ENCODE data around the gene AGAP1. TPM values are rescaled to one million over a fixed set of nuclear protein-coding genes. Genes with fewer than 3 reads are reported as not detected.

Gene AGAP1
- total and polyA plus RNA-seq, 2 donors (not counting 3 experiments of a cell fraction or from before 2014, with no cell fraction given): 10.2 to 20.9 TPM

DNA sequence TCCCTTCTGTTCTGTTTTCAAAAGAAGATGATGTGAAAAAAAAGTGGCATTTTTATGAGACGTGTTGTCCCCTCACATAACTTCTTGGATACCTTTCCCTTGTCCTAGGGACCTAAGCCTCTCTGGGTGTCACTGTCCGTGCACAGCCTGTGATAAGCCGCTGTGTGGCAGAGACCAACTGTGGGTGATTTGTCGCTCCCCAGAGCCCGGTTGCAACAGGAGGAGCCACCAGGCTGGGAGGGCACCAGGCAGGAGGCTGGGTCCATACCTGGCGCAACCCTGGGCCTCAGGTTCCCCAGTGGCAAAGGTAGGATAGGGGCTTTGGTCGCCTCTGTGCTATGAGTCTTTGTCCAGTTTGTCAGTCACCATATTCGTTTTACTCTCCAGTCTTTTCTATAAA lies 82.1 kb downstream of the AGAP1 start:
- FAIRE-seq (no peak), DNase-seq (ENCODE audit: low read depth, low spot score) (no peak)
- intact Hi-C loops (cut with micrococcal nuclease) (no loop called here), dilution Hi-C loops (cut with MboI; ENCODE audit: extremely low pct_ligation_motif_present, low sequenced_read_pairs) (no loop called here)
- Histone ChIP-seq H3K4me1 (ENCODE audit: control insufficient read depth, extremely low read depth, insufficient read depth, low read length) (no peaks in the 10 kb centered on the region), H3K27me3 (ENCODE audit: control insufficient read depth in 2 of 2, insufficient read depth in 2 of 2, low read length in 2 of 2) (no peaks in the 10 kb centered on the region), H3K36me3 (ENCODE audit: control insufficient read depth in 2 of 2, extremely low read depth in 1 of 2, insufficient read depth in 2 of 2, low read length in 2 of 2) (no peaks in the 10 kb centered on the region), H3K79me2 (ENCODE audit: control insufficient read depth, insufficient read depth, low read length) (no peaks in the 10 kb centered on the region), H3K9ac (replicated peaks; ENCODE audit: extremely low read depth, insufficient read depth, low read length) (no peak overlapping the region), H4K20me1 (replicated peaks; ENCODE audit: control insufficient read depth, extremely low read depth, insufficient read depth, low read length) (no peaks in the 10 kb centered on the region), H3K4me3 (replicated peaks in 1 of 3; ENCODE audit: insufficient read depth in 1 of 3, low read depth in 1 of 3, low read length in 3 of 3) (no peak overlapping the region), H3K9me1 (replicated peaks; ENCODE audit: control insufficient read depth, extremely low read depth, insufficient read depth, low read length) (no peaks in the 10 kb centered on the region), H2AFZ (ENCODE audit: low read depth, low read length) (no peak overlapping the region), H3K27ac (ENCODE audit: insufficient read depth, low read depth, low read length) (no peak overlapping the region), H3K4me2 (ENCODE audit: insufficient read depth, low read length) (no peak overlapping the region), H3K9me3 (replicated peaks; ENCODE audit: control insufficient read depth, insufficient read depth, low read length) (no peaks in the 10 kb centered on the region)
- TF ChIP-seq, protein P1, sequence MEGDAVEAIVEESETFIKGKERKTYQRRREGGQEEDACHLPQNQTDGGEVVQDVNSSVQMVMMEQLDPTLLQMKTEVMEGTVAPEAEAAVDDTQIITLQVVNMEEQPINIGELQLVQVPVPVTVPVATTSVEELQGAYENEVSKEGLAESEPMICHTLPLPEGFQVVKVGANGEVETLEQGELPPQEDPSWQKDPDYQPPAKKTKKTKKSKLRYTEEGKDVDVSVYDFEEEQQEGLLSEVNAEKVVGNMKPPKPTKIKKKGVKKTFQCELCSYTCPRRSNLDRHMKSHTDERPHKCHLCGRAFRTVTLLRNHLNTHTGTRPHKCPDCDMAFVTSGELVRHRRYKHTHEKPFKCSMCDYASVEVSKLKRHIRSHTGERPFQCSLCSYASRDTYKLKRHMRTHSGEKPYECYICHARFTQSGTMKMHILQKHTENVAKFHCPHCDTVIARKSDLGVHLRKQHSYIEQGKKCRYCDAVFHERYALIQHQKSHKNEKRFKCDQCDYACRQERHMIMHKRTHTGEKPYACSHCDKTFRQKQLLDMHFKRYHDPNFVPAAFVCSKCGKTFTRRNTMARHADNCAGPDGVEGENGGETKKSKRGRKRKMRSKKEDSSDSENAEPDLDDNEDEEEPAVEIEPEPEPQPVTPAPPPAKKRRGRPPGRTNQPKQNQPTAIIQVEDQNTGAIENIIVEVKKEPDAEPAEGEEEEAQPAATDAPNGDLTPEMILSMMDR (IDR thresholded peaks at IDR 0.05; ENCODE audit: extremely low read depth in 1 of 2, insufficient read depth in 1 of 2, low read depth in 1 of 2, low read length in 2 of 2): no peak
- TF ChIP-seq MAX (IDR thresholded peaks at IDR 0.05; ENCODE audit: insufficient read depth, insufficient read length): no peak
- TF ChIP-seq EZH2 (IDR thresholded peaks at IDR 0.05; ENCODE audit: borderline replicate concordance, low read depth, low read length, severe bottlenecking): no peak
- no peak for TF ChIP-seq GATA2 (IDR thresholded peaks at IDR 0.05; ENCODE audit: insufficient read depth, insufficient read length, low read depth, low read length)
- TF ChIP-seq POLR2A (IDR thresholded peaks at IDR 0.05; ENCODE audit: low read depth, low read length): no peak
- no peak for TF ChIP-seq MYC (IDR thresholded peaks at IDR 0.05; ENCODE audit: low read depth, low read length)
- no peak for TF ChIP-seq POLR2AphosphoS5 (IDR thresholded peaks at IDR 0.05; ENCODE audit: insufficient read depth, low read depth, low read length)
- no peak for TF ChIP-seq JUN (IDR thresholded peaks at IDR 0.05; ENCODE audit: borderline replicate concordance, insufficient read depth, insufficient read length, low read depth)
- TF ChIP-seq FOS (IDR thresholded peaks at IDR 0.05; ENCODE audit: borderline replicate concordance, insufficient read depth, low read length): no peak
- ChIA-PET POLR2A (no interaction called here), CTCF (interaction anchor here (1.0 to 1.6 kb wide), 2 partner anchors 10 to 12 kb away, joined by 3 to 4 read pairs; no protein-coding TSS in a partner anchor)
- BruUV-seq (replicated peaks): no TSS peak

Measured in endothelial cell of umbilical vein (primary cell).